Duodenal mucosa (tissue), 2 donors: ENCODE measurements around the gene FAM98C.

Source experiments
- H3K27ac ChIP-seq: one replicate; pipeline ENCODE4 v1.7.0; 2013; ENCODE audit warnings: low read depth, low read length
- H3K27me3 ChIP-seq, 2 donors: one replicate each; pipeline ENCODE4 v1.7.0; 2013; ENCODE audit warnings: low read length in 2 of 2, control low read depth in 1 of 2; ENCODE audit not compliant: insufficient read depth in 2 of 2, control insufficient read depth in 1 of 2
- H3K36me3 ChIP-seq, 2 donors: one replicate each; pipeline ENCODE4 v1.7.0; 2013; ENCODE audit warnings: low read length in 2 of 2, control low read depth in 1 of 2; ENCODE audit not compliant: insufficient read depth in 2 of 2, control insufficient read depth in 1 of 2
- H3K4me1 ChIP-seq, 2 donors: one replicate each; pipeline ENCODE4 v1.7.0; 2013; ENCODE audit warnings: low read length in 2 of 2, control low read depth in 1 of 2; ENCODE audit not compliant: insufficient read depth in 2 of 2, control insufficient read depth in 1 of 2
- H3K4me3 ChIP-seq, 2 donors: one replicate each; pipeline ENCODE4 v1.7.0; 2013; ENCODE audit warnings: low read length in 2 of 2, low read depth in 1 of 2
- H3K9ac ChIP-seq, 2 donors: one replicate each; pipeline ENCODE4 v1.7.0; 2013; ENCODE audit warnings: low read length in 2 of 2, low read depth in 1 of 2
- H3K9me3 ChIP-seq, 2 donors: one replicate each; pipeline ENCODE4 v1.7.0; 2013; ENCODE audit warnings: low read length in 2 of 2, control low read depth in 1 of 2; ENCODE audit not compliant: control insufficient read depth in 1 of 2

Gene FAM98C

DNA sequence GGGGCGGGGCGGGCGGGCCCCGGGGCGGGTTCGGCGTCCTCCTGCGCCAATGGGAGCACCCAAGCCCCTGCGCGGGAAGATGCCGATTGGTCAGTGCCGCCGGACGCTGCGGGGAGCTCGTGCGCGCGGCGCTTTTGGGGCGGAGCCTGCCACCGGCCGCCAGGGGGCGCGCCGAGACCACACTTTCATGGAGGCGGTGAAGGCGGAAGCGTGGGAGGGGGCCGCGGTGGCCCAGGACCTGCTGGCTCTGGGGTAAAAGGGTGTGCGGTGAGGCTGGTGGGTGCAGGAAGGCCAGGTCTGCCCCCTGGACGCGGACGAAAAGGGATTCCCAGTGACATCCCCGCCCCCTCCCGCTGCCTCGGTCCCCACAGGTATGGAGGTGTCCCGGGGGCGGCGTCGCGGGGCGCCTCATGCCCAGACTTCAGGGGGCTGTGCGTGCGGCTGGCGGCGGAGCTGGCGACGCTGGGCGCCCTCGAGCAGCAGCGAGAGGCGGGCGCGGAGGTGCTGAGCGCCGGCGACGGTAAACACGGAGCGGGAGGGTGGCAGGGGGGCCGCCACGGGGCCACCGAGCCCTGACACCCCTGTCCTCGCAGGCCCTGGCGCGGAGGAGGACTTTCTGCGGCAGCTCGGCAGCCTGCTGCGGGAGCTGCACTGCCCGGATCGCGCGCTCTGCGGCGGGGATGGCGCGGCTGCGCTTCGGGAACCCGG, at the start of gene FAM98C:
FAM98C (plus strand) TSS at position 127 of the 708 bp plus-strand sequence; CDS start at position 188, 61 bp downstream.
- H3K4me3 ChIP-seq, result peak within 1 kb of the TSS; percentile 83 to 94
- peaks cover 4 to 16% of the 10 kb centered on the region in 2 donors for H3K36me3 ChIP-seq
- peak within 1 kb of the TSS; percentile 88 to 91 for H3K9ac ChIP-seq
- H3K4me1 ChIP-seq, result peaks cover 3 to 4% of the 10 kb centered on the region in 2 donors
- no peaks in the 10 kb centered on the region for H3K9me3 ChIP-seq
- H3K27me3 ChIP-seq, result peaks cover 0 to 2% of the 10 kb centered on the region in 2 donors
- H3K27ac ChIP-seq, result peak within 1 kb of the TSS; percentile 73

DNA sequence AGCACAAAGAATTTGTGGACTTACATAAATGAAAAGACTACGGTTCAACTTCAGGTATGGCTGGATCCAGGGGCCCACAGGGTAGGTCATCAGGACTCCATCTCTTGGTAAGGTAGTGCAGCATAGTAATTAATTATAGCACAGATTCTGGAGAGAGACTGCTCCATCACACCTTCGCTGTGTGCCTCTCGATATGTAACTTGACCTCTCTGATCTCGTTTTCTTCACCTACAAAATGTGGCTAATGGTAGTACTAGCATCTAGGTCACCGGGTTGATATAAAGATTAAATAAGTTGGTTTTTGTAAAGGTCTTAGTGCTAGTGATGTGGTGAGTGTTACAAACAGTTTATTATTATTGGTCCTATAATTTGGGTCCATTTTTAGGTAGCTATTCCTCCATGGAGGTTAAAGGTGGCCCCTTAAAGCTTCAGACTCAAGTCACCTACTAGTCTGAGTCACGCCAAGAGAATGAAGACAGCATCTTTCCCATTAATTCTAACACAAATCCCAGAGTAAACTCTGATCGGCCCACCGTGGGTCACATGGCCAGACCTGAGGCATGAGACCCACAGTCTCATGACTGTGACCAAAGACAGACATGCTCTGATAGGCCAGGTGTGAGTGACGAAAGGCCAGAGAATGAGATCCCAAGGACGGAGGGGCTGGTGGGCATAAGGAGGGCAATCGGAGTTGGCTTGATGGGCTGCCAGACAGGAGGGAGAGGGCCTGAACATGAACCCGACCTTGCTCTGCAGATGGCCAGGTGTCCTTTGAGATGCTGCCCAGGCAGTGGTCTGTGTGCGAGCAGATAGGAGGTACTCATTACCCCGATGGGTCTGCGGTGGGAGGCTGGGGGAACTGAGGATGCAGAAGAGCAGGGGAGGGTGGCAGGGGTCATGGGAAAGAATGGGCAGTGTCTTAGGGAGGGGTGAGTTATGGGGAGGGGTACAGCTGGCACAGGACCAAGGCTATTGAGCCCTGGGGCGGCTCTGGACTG, 46.9 kb upstream of the FAM98C start:
- peaks cover 0 to under 1% of the 10 kb centered on the region in 2 donors for H3K4me1 ChIP-seq
- peaks cover 34 to 36% of the 10 kb centered on the region in 2 donors for H3K27me3 ChIP-seq
- H3K4me3 ChIP-seq, result no peak overlapping the region
- H3K27ac ChIP-seq, result no peak overlapping the region
- no peak overlapping the region for H3K9ac ChIP-seq
- H3K9me3 ChIP-seq, result no peaks in the 10 kb centered on the region
- H3K36me3 ChIP-seq, result no peaks in the 10 kb centered on the region

DNA sequence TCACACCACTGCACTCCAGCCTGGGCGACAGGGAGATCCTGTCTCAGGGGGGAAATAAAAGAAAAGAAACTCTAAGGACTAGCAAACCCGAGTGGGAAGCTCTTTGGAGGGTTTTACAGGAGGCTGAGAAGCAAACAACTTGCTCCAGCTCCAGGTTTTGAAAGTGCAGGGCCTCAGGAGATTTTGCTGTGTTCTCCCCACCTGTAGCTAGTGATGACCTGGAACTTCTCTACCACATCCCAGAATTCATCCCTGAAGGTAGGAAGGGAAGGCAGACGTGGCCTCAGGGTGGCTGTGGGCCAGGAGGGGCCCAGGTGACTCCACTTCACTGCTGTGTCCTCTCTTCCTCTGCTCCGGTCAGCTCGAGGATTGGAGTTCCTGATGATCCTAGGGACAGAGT, 44.8 kb upstream of the FAM98C start:
- peaks cover 38 to 40% of the 10 kb centered on the region in 2 donors for H3K27me3 ChIP-seq
- no peaks in the 10 kb centered on the region for H3K9me3 ChIP-seq
- no peak overlapping the region for H3K9ac ChIP-seq
- peaks cover 7 to 15% of the 10 kb centered on the region in 2 donors for H3K4me1 ChIP-seq
- no peak overlapping the region for H3K4me3 ChIP-seq
- H3K36me3 ChIP-seq, result no peaks in the 10 kb centered on the region
- no peak overlapping the region for H3K27ac ChIP-seq

DNA sequence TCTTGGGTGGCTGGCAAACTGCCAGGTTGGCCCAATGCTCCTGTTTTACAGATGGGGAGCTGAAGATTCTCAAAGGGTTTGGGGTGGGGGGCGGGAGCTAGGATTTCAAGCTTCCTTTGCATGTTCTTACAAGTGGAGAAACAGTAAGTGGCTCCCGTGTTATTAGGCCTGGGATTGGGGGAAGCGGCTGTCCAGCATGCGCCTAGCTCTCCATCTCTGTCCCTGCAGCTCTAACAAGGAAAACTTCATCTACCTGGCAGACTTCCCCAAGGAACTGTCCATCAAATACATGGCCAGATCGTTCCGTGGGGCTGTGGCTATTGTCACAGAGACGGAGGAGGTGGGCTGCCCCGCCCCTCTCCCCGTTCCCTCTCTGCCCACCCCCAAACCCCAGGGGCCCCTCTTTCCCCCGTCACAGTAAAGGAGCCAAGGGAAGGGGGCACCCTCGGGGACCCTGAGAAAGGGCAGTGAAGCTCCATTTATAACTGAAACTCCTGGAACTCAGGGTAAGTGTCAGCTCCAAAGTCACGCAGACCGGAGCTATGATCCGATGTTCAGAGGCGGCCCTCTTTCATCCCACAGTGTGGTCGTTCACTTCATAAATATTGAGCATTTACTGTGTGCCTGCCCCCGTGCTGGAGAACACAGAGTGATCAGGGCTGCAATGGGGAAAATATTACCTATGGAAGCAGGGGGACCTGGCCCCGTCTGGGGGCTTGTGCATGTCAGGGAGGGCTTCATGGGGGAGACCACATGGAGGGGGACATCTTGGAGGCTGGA, 43.5 kb upstream of the FAM98C start:
- H3K27me3 ChIP-seq, result peaks cover 34 to 35% of the 10 kb centered on the region in 2 donors
- no peak overlapping the region for H3K27ac ChIP-seq
- H3K4me1 ChIP-seq, result peaks cover 7 to 15% of the 10 kb centered on the region in 2 donors
- H3K36me3 ChIP-seq, result no peaks in the 10 kb centered on the region
- H3K4me3 ChIP-seq, result no peak overlapping the region
- H3K9ac ChIP-seq, result no peak overlapping the region
- no peaks in the 10 kb centered on the region for H3K9me3 ChIP-seq

DNA sequence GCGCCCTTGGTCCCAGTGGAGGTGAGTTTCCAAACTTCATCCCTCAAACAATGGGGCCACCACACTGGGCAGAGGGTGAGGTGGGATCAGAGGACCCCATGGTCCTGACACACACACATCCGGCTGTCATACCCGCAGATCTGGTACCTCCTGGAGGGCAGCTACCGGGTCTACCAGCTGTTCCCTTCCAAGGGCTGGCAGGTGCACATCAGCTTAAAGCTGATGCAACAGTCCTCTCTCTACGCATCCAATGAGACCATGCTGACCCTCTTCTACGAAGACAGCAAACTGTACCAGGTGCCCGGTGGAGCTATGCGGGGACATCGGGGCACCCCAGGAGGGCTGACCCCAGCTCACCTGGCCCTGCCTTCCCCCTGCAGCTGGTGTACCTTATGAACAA, 42.5 kb upstream of the FAM98C start:
- Histone ChIP-seq H3K9ac (no peak overlapping the region), H3K4me1 (peaks cover 7 to 15% of the 10 kb centered on the region in 2 donors), H3K9me3 (no peaks in the 10 kb centered on the region), H3K36me3 (no peaks in the 10 kb centered on the region), H3K4me3 (no peak overlapping the region), H3K27me3 (peaks cover 33 to 35% of the 10 kb centered on the region in 2 donors), H3K27ac (no peak overlapping the region)

DNA sequence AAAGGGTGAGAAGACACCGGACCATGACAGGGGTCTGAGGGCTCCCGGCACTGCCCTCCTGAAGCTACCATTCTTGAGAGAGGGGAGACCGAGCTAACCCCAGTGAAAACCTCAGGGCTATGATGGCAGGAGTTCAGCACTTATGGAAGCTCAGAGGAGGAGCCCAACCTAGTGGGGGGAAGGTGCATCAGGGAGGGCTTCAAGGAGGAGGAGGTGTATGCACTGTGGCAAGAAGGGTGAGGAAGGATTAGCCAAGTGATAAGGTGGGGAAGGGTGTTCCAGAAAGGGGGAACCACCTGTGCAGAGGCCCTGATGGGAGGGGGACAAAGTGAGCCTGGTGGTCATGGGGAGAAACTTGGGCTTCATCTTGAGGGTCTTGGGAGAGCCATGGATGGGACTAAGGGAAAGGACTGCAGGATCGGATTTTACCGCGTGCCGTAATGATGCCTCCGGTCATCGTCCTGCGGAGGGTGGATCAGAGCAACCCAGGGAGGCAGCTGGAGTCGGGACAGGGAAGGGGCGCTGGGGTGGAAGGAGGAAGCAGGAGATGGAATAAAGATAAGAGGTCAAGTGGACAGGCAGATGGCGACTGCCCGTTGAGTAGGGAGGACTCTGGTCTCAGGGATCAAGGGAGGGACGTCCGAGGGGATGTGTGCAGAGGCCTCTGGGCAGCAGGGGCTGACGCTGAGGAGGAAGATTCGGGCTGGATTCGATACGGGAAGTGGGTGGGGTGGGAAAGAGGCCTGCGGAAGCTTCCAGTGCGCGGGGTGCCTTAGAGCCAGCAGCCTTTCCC, 41.9 kb upstream of the FAM98C start:
- Histone ChIP-seq H3K27ac (no peak overlapping the region), H3K27me3 (peaks cover 31 to 33% of the 10 kb centered on the region in 2 donors), H3K9ac (no peak overlapping the region), H3K4me3 (peak overlapping the region; percentile 66 to 79), H3K36me3 (no peaks in the 10 kb centered on the region), H3K4me1 (peaks cover 7 to 15% of the 10 kb centered on the region in 2 donors), H3K9me3 (no peaks in the 10 kb centered on the region)

DNA sequence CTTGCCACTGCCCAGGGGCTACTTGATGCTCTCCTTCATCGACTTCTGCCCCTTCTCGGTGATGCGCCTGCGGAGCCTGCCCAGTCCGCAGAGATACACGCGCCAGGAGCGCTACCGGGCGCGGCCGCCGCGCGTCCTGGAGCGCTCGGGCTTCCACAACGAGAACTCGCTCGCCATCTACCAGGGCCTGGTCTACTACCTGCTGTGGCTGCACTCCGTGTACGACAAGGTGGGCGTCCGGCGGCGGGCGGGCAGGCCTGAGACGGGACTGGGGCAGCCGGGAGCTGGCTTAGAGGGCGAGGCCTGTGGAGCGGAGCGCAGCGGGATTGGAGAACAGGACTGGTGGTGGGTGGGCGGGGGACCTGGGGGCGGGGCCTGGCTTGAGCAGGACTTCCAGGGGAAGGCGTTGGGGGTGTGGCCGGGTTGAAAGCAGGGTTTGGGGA, 41.2 kb upstream of the FAM98C start:
- Histone ChIP-seq H3K27ac (no peak overlapping the region), H3K27me3 (peaks cover 26 to 28% of the 10 kb centered on the region in 2 donors), H3K36me3 (no peaks in the 10 kb centered on the region), H3K9ac (peak overlapping the region in 1 of 2 donors; percentile 10), H3K4me1 (peaks cover 7 to 15% of the 10 kb centered on the region in 2 donors), H3K4me3 (peak overlapping the region; percentile 66 to 79), H3K9me3 (no peaks in the 10 kb centered on the region)

DNA sequence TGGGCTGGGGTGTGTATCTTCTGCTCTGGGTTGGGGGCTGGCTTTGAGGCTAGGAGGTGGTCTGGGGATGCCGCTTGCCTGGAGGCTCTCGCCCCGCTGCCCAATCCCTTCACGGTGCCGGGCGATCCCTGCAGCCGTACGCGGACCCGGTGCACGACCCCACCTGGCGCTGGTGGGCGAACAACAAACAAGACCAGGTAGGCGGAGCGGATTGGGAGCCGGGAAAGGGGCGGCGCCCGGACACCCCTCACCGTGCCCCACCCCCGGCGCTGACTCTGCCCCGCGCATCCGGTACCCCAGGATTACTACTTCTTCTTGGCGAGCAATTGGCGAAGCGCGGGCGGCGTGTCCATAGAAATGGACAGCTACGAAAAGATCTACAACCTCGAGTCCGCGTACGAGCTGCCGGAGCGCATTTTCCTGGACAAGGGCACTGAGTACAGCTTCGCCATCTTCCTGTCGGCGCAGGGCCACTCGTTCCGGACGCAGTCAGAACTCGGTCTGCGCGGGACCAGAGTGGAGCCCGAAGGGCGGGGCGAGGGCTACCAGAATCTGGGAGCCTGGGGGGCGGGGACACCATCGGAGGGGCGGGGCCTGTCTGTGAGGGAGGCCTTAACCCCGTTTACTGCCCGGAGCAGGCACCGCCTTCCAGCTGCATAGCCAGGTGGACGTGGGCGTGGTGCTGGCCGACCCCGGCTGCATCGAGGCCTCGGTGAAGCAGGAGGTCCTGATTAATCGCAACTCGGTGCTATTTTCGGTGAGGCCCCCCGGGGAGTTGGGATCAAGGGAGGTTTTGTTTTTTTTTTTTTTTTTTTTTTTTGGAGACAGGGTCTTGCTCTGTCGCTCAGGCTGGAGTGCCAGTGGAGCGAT, 40.6 kb upstream of the FAM98C start:
- Histone ChIP-seq H3K9ac (peak overlapping the region in 1 of 2 donors; percentile 10), H3K27ac (no peak overlapping the region), H3K27me3 (peaks cover 24 to 28% of the 10 kb centered on the region in 2 donors), H3K9me3 (no peaks in the 10 kb centered on the region), H3K36me3 (no peaks in the 10 kb centered on the region), H3K4me1 (peaks cover 7 to 15% of the 10 kb centered on the region in 2 donors), H3K4me3 (peak overlapping the region; percentile 66 to 79)
